DMS 273 (cell line): ENCODE results near the gene PTGES3L.

Experiments used
- DNase-seq: peaks from one replicate; lab custom pipeline; 2025; ENCODE audit not compliant: unreplicated experiment; lab: John Stamatoyannopoulos, UW

The PTGES3L gene

GRCh38 chr17:42979511-42980273 is at the start of gene PTGES3L:
TSS of gene PTGES3L (minus strand) at chr17:42980080. CDS start at chr17:42980053, 27 bp downstream.
- DNase-seq: peak; percentile 95

GRCh38 chr17:43028221-43028861 is 48.5 kb upstream of the PTGES3L start:
- DNase-seq: peak; percentile 58

- no peak for DNase-seq
These were observed 47.5 kb upstream of the PTGES3L start for GRCh38 chr17:43027091-43028032.

- DNase-seq: no peak
These were observed 46.7 kb upstream of the PTGES3L start for GRCh38 chr17:43026595-43026994.

- no peak for DNase-seq
These were observed 46.1 kb upstream of the PTGES3L start for GRCh38 chr17:43025766-43026537.

- DNase-seq: peak; percentile 68
These were observed 45.4 kb upstream of the PTGES3L start for GRCh38 chr17:43025290-43025657.

- DNase-seq: peak; percentile 99
These were observed 44.8 kb upstream of the PTGES3L start, which contains the start of gene RND2 for GRCh38 chr17:43024407-43025289. TSS of gene RND2 (plus strand) at chr17:43025231. CDS start at chr17:43025348, 117 bp downstream.

GRCh38 chr17:43021741-43022512 is 42.0 kb upstream of the PTGES3L start, which contains the start of gene VAT1:
TSS of gene VAT1 (minus strand) at chr17:43022385. CDS start at chr17:43022322, 63 bp downstream.
- DNase-seq: peak; percentile 93

GRCh38 chr17:43020789-43021740 is 41.2 kb upstream of the PTGES3L start:
- peak; percentile 56 for DNase-seq

- DNase-seq: no peak
These were observed 40.2 kb upstream of the PTGES3L start for GRCh38 chr17:43020030-43020621.

- DNase-seq: no peak
These were observed 39.5 kb upstream of the PTGES3L start for GRCh38 chr17:43019418-43019817.

- no peak for DNase-seq
These were observed 39.1 kb upstream of the PTGES3L start for GRCh38 chr17:43018932-43019331.

- peak; percentile 68 for DNase-seq
These were observed 38.4 kb upstream of the PTGES3L start for GRCh38 chr17:43018008-43018853.

GRCh38 chr17:43016216-43016615 is 36.3 kb upstream of the PTGES3L start:
- no peak for DNase-seq

GRCh38 chr17:43015579-43015978 is 35.7 kb upstream of the PTGES3L start:
- no peak for DNase-seq
